ENCODE results near the gene ELN.

ELN gene

GRCh38 chr7:73984481-73985205 is 43.3 kb upstream of the ELN start:
- ChIA-PET POLR2A (no interaction called here), CTCF (no interaction called here)
- DNase-seq (ENCODE audit: extremely low spot score) = no peak
- TF ChIP-seq, protein P1, sequence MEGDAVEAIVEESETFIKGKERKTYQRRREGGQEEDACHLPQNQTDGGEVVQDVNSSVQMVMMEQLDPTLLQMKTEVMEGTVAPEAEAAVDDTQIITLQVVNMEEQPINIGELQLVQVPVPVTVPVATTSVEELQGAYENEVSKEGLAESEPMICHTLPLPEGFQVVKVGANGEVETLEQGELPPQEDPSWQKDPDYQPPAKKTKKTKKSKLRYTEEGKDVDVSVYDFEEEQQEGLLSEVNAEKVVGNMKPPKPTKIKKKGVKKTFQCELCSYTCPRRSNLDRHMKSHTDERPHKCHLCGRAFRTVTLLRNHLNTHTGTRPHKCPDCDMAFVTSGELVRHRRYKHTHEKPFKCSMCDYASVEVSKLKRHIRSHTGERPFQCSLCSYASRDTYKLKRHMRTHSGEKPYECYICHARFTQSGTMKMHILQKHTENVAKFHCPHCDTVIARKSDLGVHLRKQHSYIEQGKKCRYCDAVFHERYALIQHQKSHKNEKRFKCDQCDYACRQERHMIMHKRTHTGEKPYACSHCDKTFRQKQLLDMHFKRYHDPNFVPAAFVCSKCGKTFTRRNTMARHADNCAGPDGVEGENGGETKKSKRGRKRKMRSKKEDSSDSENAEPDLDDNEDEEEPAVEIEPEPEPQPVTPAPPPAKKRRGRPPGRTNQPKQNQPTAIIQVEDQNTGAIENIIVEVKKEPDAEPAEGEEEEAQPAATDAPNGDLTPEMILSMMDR (IDR thresholded peaks at IDR 0.05; ENCODE audit: control extremely low read depth, extremely low read depth, low read depth, missing control alignments) = no peak

DNA sequence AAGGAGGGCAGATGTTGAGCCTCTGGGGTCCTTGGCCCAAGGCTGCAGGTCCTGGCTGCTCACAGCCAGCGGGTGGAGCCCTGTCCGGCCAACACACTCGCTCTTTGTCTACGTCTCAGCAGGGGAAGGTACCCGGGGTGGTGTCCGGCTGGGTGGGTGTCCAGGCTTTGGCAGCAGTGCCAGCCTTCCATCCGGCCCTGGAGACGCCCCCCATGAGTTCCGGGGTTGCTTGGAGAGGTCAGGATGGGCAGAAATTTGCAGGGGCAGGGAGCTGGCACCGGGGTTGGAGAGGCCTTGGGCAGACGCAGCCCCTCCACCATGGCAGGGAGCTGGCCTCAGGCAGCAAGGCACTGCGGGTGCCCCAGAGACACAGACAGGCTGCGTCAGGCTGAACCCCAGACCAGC is 42.2 kb upstream of the ELN start:
- DNase-seq (ENCODE audit: extremely low spot score) = no peak
- ChIA-PET POLR2A (no interaction called here), CTCF (no interaction called here)
- TF ChIP-seq, protein P1 (IDR thresholded peaks at IDR 0.05; ENCODE audit: control extremely low read depth, extremely low read depth, low read depth, missing control alignments) = no peak

GRCh38 chr7:73986158-73986631 is 41.8 kb upstream of the ELN start:
- ChIA-PET POLR2A (no interaction called here), CTCF (no interaction called here)
- TF ChIP-seq, protein P1 (IDR thresholded peaks at IDR 0.05; ENCODE audit: control extremely low read depth, extremely low read depth, low read depth, missing control alignments) = no peak
- no peak for DNase-seq (ENCODE audit: extremely low spot score)

- TF ChIP-seq, protein P1 (IDR thresholded peaks at IDR 0.05; ENCODE audit: control extremely low read depth, extremely low read depth, low read depth, missing control alignments) = no peak
- no peak for DNase-seq (ENCODE audit: extremely low spot score)
- CTCF ChIA-PET = interaction anchor here (1.6 kb wide), 1 partner anchor 39 kb away, joined by 3 read pairs; no protein-coding TSS in a partner anchor
- POLR2A ChIA-PET = no interaction called here
These were observed 40.7 kb upstream of the ELN start for GRCh38 chr7:73987298-73987697.

DNA sequence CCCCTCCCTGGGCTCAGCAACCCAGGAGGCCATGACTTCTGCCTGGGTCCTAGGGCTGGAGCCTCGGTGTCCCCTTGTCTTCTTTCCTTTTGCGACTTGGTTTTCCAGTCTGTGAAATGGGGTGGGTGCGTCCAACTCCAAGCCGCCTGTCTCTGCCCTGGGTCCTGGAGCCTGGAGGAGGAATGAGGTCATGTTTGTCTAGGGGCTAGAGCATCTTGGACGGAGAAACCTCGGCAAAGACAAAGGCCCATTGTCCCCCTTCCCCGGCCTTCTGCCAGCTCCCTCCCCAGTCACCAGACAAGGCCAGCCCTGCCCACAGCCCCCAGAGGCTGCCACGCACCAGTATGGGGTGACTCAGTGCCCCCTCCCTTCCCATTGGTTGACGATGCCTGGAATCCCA is 39.8 kb upstream of the ELN start:
- ChIA-PET POLR2A (no interaction called here), CTCF (interaction anchor here (1.6 kb wide), 1 partner anchor 39 kb away, joined by 3 read pairs; no protein-coding TSS in a partner anchor)
- DNase-seq (ENCODE audit: extremely low spot score) = no peak
- TF ChIP-seq, protein P1 (IDR thresholded peaks at IDR 0.05; ENCODE audit: control extremely low read depth, extremely low read depth, low read depth, missing control alignments) = no peak

DNA sequence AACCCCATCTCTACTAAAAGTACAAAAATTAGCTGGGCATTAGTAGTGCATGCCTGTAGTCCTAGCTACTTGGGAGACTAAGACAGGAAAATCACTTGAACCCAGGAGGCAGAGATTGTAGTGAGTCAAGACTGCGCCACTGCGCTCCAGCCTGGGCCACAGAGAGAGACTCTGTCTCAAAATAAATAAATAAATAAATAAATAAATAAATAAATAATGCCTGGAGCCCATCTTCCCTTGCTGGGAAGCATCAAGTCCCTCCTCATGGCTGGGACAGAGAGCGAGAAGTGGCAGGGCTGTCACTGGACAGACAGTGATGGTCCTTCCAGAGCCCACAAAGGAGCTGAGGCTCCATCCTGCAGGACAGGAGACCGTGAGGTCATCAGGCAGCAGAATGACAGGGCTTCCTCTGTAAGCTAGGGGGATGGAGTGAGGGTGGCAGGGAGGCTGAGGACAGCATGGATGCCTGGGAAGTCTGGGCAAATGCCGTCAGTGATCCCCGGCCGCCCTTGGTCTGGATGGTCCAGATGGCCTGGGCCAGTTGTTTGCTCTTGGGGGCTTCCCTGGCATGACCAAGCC is 36.4 kb upstream of the ELN start:
- POLR2A ChIA-PET = no interaction called here
- CTCF ChIA-PET = interaction anchor here (1.2 kb wide), 1 partner anchor 35 kb away, joined by 5 read pairs; no protein-coding TSS in a partner anchor
- DNase-seq (ENCODE audit: extremely low spot score) = no peak
- TF ChIP-seq, protein P1 (IDR thresholded peaks at IDR 0.05; ENCODE audit: control extremely low read depth, extremely low read depth, low read depth, missing control alignments) = no peak
